ENCODE measurements around the gene GLP2R. TPM values are rescaled to one million over a fixed set of nuclear protein-coding genes. Genes with fewer than 3 reads are reported as not detected.

The GLP2R gene
- total RNA-seq, 6 experiments from 2014 or later: not detected

DNA sequence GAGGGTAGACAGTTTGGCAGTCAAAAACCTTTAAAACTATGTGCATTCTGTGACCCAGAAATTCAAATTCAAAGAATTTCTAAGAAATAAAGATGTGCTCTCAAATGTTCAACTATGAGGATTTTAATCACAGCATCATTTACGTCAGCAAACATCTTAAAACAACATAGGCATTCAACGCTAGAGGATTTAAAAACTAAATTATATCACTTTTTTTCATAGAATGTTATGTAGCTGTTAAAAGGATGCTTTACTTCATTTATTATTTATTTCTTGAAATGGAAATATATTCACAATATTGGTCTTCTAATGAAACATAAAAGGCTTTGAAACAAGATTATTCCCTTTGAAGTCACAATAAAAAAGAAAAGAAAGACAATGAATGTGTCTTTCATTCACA, 3.6 kb downstream of the GLP2R start:
- no peak for TF ChIP-seq CTCF (IDR thresholded peaks at IDR 0.05)
- no peak for DNase-seq
- no peaks in the 10 kb centered on the region for H3K4me1 Mint-ChIP-seq (ENCODE audit: low read depth)
- H3K9me3 Mint-ChIP-seq: peaks cover 8% of the 10 kb centered on the region
- H3K27ac Mint-ChIP-seq: no peak overlapping the region
- peaks cover 1% of the 10 kb centered on the region; the same call in 1 of the 2 replicates for H3K27me3 Mint-ChIP-seq (ENCODE audit: insufficient read depth)
- H3K4me3 Mint-ChIP-seq: no peak overlapping the region
- H3K36me3 Mint-ChIP-seq (ENCODE audit: low read depth): no peaks in the 10 kb centered on the region

GRCh38 chr17:9830711-9831110, 5.0 kb downstream of the GLP2R start:
- Mint-ChIP-seq H3K36me3 (ENCODE audit: low read depth) (no peaks in the 10 kb centered on the region), H3K27ac (no peak overlapping the region), H3K4me1 (ENCODE audit: low read depth) (no peaks in the 10 kb centered on the region; the same call in 1 of the 2 replicates), H3K9me3 (peaks cover 8% of the 10 kb centered on the region), H3K4me3 (no peak overlapping the region), H3K27me3 (ENCODE audit: insufficient read depth) (peaks cover 1% of the 10 kb centered on the region; the same call in 1 of the 2 replicates)
- no peak for DNase-seq
- no peak for TF ChIP-seq CTCF (IDR thresholded peaks at IDR 0.05)

DNA sequence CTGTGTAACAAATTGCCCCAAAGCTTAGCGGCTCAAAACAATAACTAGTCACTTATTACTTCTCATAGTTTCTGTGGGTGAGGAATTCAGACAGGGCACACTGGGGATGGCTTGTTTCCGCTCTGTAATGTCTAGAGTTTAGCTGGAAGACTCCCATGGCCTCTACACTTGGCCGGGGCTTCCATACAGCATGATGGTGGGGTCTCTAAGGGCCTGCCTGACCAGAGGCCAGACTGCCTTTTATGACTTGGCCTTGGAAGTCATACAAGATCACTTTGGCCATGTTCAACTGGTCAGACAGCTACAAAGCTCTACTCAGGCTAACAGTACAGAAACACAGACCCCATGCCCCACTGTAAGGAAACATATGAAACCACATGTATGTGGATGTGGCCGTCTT, 8.2 kb downstream of the GLP2R start:
- H3K4me1 Mint-ChIP-seq (ENCODE audit: low read depth): peaks cover 23% of the 10 kb centered on the region
- no peak overlapping the region for H3K4me3 Mint-ChIP-seq
- H3K27ac Mint-ChIP-seq: no peak overlapping the region
- H3K36me3 Mint-ChIP-seq (ENCODE audit: low read depth): no peaks in the 10 kb centered on the region
- peaks cover 4% of the 10 kb centered on the region; the same call in 1 of the 2 replicates for H3K27me3 Mint-ChIP-seq (ENCODE audit: insufficient read depth)
- H3K9me3 Mint-ChIP-seq: peaks cover 11% of the 10 kb centered on the region
- TF ChIP-seq CTCF (IDR thresholded peaks at IDR 0.05): no peak
- DNase-seq: no peak

DNA sequence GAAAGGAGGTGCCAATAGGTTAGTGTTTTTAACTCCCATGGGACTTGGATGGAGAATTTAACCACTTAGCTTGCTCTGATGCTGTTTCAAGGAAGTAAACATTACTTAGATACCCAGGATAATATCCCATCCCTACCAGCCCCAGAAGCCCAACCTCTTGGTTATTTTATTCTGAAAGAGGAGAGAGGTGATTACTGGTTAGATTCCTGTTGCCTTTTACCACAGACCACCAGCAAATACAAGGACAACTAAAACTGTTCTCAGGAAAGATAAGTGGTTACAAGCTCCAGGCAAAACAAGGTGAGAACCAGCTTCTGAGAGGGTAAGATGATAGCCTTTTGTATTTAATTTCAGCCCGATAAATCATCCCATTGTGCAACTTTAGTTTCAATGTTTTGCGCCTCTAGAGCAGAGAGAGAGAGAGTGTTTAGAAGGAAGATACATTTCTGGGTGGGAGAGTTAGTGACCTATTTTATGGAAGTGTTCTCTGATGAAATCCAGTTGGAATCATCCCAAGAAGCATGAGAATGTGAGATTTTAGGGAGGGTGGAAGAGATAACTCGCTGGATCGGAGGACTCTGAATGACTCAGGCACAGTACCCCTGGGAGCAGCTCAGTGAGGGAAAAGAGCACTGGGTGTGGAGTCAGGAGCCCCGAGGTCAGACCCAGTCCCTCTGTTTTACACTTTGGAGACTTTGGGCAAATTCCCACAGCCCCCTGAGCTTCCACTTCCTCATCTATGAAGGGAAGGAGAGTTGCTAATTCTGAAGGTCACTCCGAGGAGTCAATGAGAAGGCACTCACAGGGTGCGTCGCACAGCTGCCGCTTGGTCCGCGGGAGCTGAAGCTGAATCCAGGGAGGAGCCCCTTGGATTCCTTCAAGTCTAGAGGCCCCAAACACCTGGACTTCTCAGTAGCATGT, 12.1 kb downstream of the GLP2R start:
- peak overlapping the region; percentile 6; the same call in 1 of the 2 replicates for H3K4me3 Mint-ChIP-seq

DNA sequence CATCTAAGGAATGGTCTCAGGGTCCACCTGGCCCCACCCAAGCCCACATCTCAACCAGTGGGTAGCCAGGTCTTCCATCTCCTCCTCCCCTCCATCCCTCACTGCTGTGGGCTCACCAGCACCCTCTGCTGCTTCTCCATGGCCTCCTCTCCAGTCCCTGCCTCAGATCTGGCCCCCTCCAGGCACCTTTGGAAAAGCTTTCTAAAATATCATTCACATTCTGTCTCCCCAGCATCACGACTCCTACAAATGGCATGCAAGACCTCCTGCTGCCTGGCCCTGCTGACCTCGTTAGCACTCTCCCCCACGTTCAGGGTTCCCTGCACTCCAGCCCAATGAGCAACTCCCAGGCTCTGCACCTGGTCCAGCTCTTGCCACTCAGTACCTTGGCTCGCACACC, 13.7 kb downstream of the GLP2R start:
- H3K4me1 Mint-ChIP-seq (ENCODE audit: low read depth): peaks cover 23% of the 10 kb centered on the region
- H3K36me3 Mint-ChIP-seq (ENCODE audit: low read depth): no peaks in the 10 kb centered on the region
- H3K9me3 Mint-ChIP-seq: peaks cover 19% of the 10 kb centered on the region; the same call in 1 of the 2 replicates
- H3K4me3 Mint-ChIP-seq: no peak overlapping the region
- peaks cover 4% of the 10 kb centered on the region; the same call in 1 of the 2 replicates for H3K27me3 Mint-ChIP-seq (ENCODE audit: insufficient read depth)
- DNase-seq: no peak
- TF ChIP-seq CTCF (IDR thresholded peaks at IDR 0.05): no peak; the same call in 1 of the 2 replicates
- no peak overlapping the region for H3K27ac Mint-ChIP-seq

More for the DNA sequence above, 12.1 kb downstream of the GLP2R start:
- no peak for TF ChIP-seq CTCF (IDR thresholded peaks at IDR 0.05)
- H3K27me3 Mint-ChIP-seq (ENCODE audit: insufficient read depth): peaks cover 4% of the 10 kb centered on the region; the same call in 1 of the 2 replicates
- H3K9me3 Mint-ChIP-seq: peaks cover 20% of the 10 kb centered on the region
- no peak overlapping the region; the same call in 1 of the 2 replicates for H3K27ac Mint-ChIP-seq
- H3K4me1 Mint-ChIP-seq (ENCODE audit: low read depth): peaks cover 23% of the 10 kb centered on the region
- peak; percentile 66 for DNase-seq
- H3K36me3 Mint-ChIP-seq (ENCODE audit: low read depth): no peaks in the 10 kb centered on the region
